RWPE2 (cell line): ENCODE data around the gene STX19.

Source experiments
- ATAC-seq: fragments of 200-7000 bp; cut with Tn5 transposase; 3 replicates; pipeline ENCODE4 v1.9.1; 2021; ENCODE audit warnings: low read depth
- DNase-seq: peaks from one replicate; pipeline ENCODE4 v3.0.0-alpha.2; 2020; ENCODE audit warnings: low spot score
- H3K27ac ChIP-seq: fragments of 450-650 bp; 2 replicates; pipeline ENCODE4 v1.5.1; 2017; ENCODE audit warnings: mild to moderate bottlenecking; ENCODE audit not compliant: poor library complexity, severe bottlenecking
- H3K27me3 ChIP-seq: fragments of 250-450 bp; sonication (Bioruptor Pico); 2 replicates; pipeline ENCODE4 v1.5.1; 2021; ENCODE audit warnings: mild to moderate bottlenecking, moderate library complexity; ENCODE audit not compliant: insufficient read depth, poor library complexity, severe bottlenecking
- H3K36me3 ChIP-seq: fragments of 250-450 bp; sonication (Bioruptor Pico); 2 replicates; pipeline ENCODE4 v1.5.1; 2020; ENCODE audit warnings: low read depth, mild to moderate bottlenecking, moderate library complexity
- H3K4me1 ChIP-seq: fragments of 250-450 bp; sonication (Bioruptor Pico); 2 replicates; pipeline ENCODE4 v1.5.1; 2021; ENCODE audit warnings: mild to moderate bottlenecking, moderate library complexity; ENCODE audit not compliant: insufficient read depth, poor library complexity, severe bottlenecking
- H3K4me3 ChIP-seq: fragments of 250-450 bp; sonication (Bioruptor Pico); 2 replicates; pipeline ENCODE4 v1.5.1; 2021; ENCODE audit warnings: mild to moderate bottlenecking, moderate library complexity; ENCODE audit not compliant: severe bottlenecking
- H3K9me3 ChIP-seq: fragments of 250-450 bp; sonication (Bioruptor Pico); 2 replicates; pipeline ENCODE4 v1.5.1; 2021; ENCODE audit warnings: mild to moderate bottlenecking, moderate library complexity; ENCODE audit not compliant: severe bottlenecking
- CTCF ChIP-seq: fragments of 450-650 bp; IDR thresholded peaks from one replicate; pipeline ENCODE4 v1.5.1; 2017; ENCODE audit warnings: mild to moderate bottlenecking, moderate library complexity; ENCODE audit not compliant: poor library complexity, severe bottlenecking

Gene STX19

GRCh38 chr3:94028093-94028837 is at the start of gene STX19:
Gene STX19 (minus strand): TSS chr3:94028597. CDS start chr3:94015269, 13,328 bp downstream.
- no peak for TF ChIP-seq CTCF
- no peaks in the 10 kb centered on the region for H3K27me3 ChIP-seq
- DNase-seq = no peak
- ATAC-seq = 0 out of 3 replicates have a peak, but pooled peaks have one; percentile 53
- no peaks in the 10 kb centered on the region for H3K9me3 ChIP-seq
- no peak within 1 kb of the TSS for H3K27ac ChIP-seq
- H3K4me3 ChIP-seq = no peak within 1 kb of the TSS
- peaks cover 9% of the 10 kb centered on the region for H3K36me3 ChIP-seq
- H3K4me1 ChIP-seq = peaks cover 13% of the 10 kb centered on the region

- H3K4me1 ChIP-seq = no peaks in the 10 kb centered on the region
- no peak overlapping the region for H3K4me3 ChIP-seq
- no peaks in the 10 kb centered on the region for H3K27me3 ChIP-seq
- no peak for ATAC-seq
- H3K9me3 ChIP-seq = no peaks in the 10 kb centered on the region
- no peak overlapping the region for H3K27ac ChIP-seq
- TF ChIP-seq CTCF = no peak
- H3K36me3 ChIP-seq = no peaks in the 10 kb centered on the region
- no peak for DNase-seq
These were observed 47.7 kb upstream of the STX19 start for GRCh38 chr3:94076055-94076454.

- no peak for DNase-seq
- no peak for ATAC-seq
- no peaks in the 10 kb centered on the region for H3K9me3 ChIP-seq
- H3K4me1 ChIP-seq = no peaks in the 10 kb centered on the region
- no peaks in the 10 kb centered on the region for H3K36me3 ChIP-seq
- H3K27me3 ChIP-seq = no peaks in the 10 kb centered on the region
- H3K4me3 ChIP-seq = no peak overlapping the region
- H3K27ac ChIP-seq = no peak overlapping the region
- TF ChIP-seq CTCF = no peak
These were observed 43.4 kb upstream of the STX19 start for GRCh38 chr3:94071713-94072284.

- H3K9me3 ChIP-seq = no peaks in the 10 kb centered on the region
- DNase-seq (no peak), ATAC-seq (no peak)
- no peaks in the 10 kb centered on the region for H3K4me1 ChIP-seq
- no peaks in the 10 kb centered on the region for H3K27me3 ChIP-seq
- H3K27ac ChIP-seq = no peak overlapping the region
- no peaks in the 10 kb centered on the region for H3K36me3 ChIP-seq
- TF ChIP-seq CTCF = no peak
- no peak overlapping the region for H3K4me3 ChIP-seq
These were observed 42.0 kb upstream of the STX19 start for GRCh38 chr3:94070341-94070911.
